Endothelial cell of umbilical vein (primary cell): ENCODE data around the gene RBBP5.

Experiments
- CTCF ChIP-seq, 2 donors: IDR thresholded peaks; 1 replicate in 1 of 2; 2 replicates in 1 of 2; pipeline ENCODE4 v1.5.1; 2011; ENCODE audit warnings: low read length in 2 of 2, mild to moderate bottlenecking in 2 of 2, moderate library complexity in 2 of 2, control low read depth in 1 of 2, inconsistent platforms in 1 of 2, low read depth in 1 of 2; ENCODE audit not compliant: insufficient read depth in 1 of 2; ENCODE audit errors: extremely low read depth in 1 of 2
- FOS ChIP-seq: IDR thresholded peaks from 2 replicates; pipeline ENCODE4 v1.6.1; 2011; ENCODE audit warnings: mild to moderate bottlenecking, low read length, moderate library complexity, borderline replicate concordance; ENCODE audit not compliant: insufficient read depth
- POLR2A ChIP-seq: IDR thresholded peaks from 2 replicates; pipeline ENCODE4 v1.6.1; 2012; ENCODE audit warnings: low read depth, mild to moderate bottlenecking, control low read depth, low read length
- POLR2AphosphoS5 ChIP-seq: IDR thresholded peaks from 2 replicates; pipeline ENCODE4 v1.6.1; 2012; ENCODE audit warnings: low read depth, mild to moderate bottlenecking, control low read depth, low read length, moderate library complexity; ENCODE audit not compliant: insufficient read depth
- TF ChIP-seq, protein P1 (sequence below): IDR thresholded peaks from 2 replicates; pipeline ENCODE4 v1.6.1; 2011; ENCODE audit not compliant: insufficient read depth, insufficient read length

DNA sequence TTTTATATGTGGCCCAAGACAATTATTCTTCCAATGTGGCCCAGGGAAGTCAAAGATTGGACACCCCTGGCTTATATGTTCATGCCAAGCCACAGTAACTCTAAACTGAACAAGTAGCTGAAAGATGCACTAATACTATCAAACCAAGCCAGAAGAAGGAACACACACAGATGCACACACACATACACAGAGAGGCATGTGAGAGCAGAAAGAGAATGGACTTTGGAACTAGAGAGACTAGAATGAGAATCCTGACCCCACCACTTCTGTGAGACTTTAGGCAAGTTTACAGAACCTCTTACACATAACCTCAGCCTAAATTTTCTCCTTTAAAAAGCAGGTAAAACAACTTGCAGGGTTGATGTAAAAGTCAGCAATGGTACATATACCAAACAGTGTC lies 26.4 kb downstream of the RBBP5 start:
- TF ChIP-seq CTCF (IDR thresholded peaks at IDR 0.05; ENCODE audit: extremely low read depth in 1 of 2, insufficient read depth in 1 of 2, low read depth in 1 of 2, low read length in 2 of 2) (no peak), POLR2A (no peak), POLR2AphosphoS5 (no peak), FOS (no peak)
- TF ChIP-seq, protein P1, sequence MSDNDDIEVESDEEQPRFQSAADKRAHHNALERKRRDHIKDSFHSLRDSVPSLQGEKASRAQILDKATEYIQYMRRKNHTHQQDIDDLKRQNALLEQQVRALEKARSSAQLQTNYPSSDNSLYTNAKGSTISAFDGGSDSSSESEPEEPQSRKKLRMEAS = no peak
